ENCODE data around the gene CNTN4.

- TF ChIP-seq, protein P1, sequence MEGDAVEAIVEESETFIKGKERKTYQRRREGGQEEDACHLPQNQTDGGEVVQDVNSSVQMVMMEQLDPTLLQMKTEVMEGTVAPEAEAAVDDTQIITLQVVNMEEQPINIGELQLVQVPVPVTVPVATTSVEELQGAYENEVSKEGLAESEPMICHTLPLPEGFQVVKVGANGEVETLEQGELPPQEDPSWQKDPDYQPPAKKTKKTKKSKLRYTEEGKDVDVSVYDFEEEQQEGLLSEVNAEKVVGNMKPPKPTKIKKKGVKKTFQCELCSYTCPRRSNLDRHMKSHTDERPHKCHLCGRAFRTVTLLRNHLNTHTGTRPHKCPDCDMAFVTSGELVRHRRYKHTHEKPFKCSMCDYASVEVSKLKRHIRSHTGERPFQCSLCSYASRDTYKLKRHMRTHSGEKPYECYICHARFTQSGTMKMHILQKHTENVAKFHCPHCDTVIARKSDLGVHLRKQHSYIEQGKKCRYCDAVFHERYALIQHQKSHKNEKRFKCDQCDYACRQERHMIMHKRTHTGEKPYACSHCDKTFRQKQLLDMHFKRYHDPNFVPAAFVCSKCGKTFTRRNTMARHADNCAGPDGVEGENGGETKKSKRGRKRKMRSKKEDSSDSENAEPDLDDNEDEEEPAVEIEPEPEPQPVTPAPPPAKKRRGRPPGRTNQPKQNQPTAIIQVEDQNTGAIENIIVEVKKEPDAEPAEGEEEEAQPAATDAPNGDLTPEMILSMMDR (IDR thresholded peaks at IDR 0.05): no peak
- no peak for TF ChIP-seq EZH2 (IDR thresholded peaks at IDR 0.05)
Observed at GRCh38 chr3:2283818-2284217, 185.2 kb downstream of the CNTN4 start.
